ENCODE measurements around the gene HOXA3.

HOXA3 gene

GRCh38 chr7:27080844-27081436 is 71.4 kb downstream of the HOXA3 start:
- DNase-seq, result no peak

GRCh38 chr7:27079234-27079975 is 73.0 kb downstream of the HOXA3 start:
- DNase-seq, result no peak

GRCh38 chr7:27078616-27079233 is 73.7 kb downstream of the HOXA3 start:
- DNase-seq, result no peak

GRCh38 chr7:27073076-27073475 is 79.3 kb downstream of the HOXA3 start:
- no peak for DNase-seq

- DNase-seq, result no peak
These were observed 80.6 kb downstream of the HOXA3 start for GRCh38 chr7:27071622-27072390.

GRCh38 chr7:27068259-27068658 is 84.1 kb downstream of the HOXA3 start:
- DNase-seq, result no peak

- DNase-seq, result no peak
These were observed 86.2 kb downstream of the HOXA3 start for GRCh38 chr7:27066148-27066547.

GRCh38 chr7:27065709-27066108 is 86.7 kb downstream of the HOXA3 start:
- no peak for DNase-seq

GRCh38 chr7:27064661-27065060 is 87.7 kb downstream of the HOXA3 start:
- DNase-seq, result no peak

- no peak for DNase-seq
These were observed 88.2 kb downstream of the HOXA3 start for GRCh38 chr7:27064159-27064558.

GRCh38 chr7:27062946-27063345 is 89.4 kb downstream of the HOXA3 start:
- no peak for DNase-seq
